Loucy (cell line): Measurements from ENCODE around the gene ARHGEF12.

ENCODE experiments used
- CTCF ChIP-seq: fragments of 200-600 bp; sonication (generic); conservative IDR thresholded peaks from 2 replicates; pipeline ENCODE4 v1.5.1; 2014; ENCODE audit warnings: mild to moderate bottlenecking, antibody characterized with exemption, low read length
- EZH2phosphoT487 ChIP-seq: fragments of 200-600 bp; IDR thresholded peaks from 2 replicates; pipeline ENCODE4 v1.6.1; 2018; ENCODE audit warnings: antibody characterized with exemption, mild to moderate bottlenecking, moderate library complexity, borderline replicate concordance

GRCh38 chr11:120388261-120388660, 52.0 kb downstream of the ARHGEF12 start:
- TF ChIP-seq CTCF (no peak), EZH2phosphoT487 (no peak)
